ENCODE measurements around the gene ZBED2. TPM values are rescaled to one million over a fixed set of nuclear protein-coding genes. Genes with fewer than 3 reads are reported as not detected.

Gene ZBED2
- total RNA-seq, 1 experiment from 2014 or later = 19.0 TPM

- no peaks in the 10 kb centered on the region for H3K9me3 Mint-ChIP-seq (ENCODE audit: unreplicated experiment)
- BruUV-seq (replicated peaks) = no TSS peak
- H3K27me3 Mint-ChIP-seq (ENCODE audit: insufficient read depth, unreplicated experiment) = no peaks in the 10 kb centered on the region
- H3K27ac Mint-ChIP-seq (ENCODE audit: low read depth, unreplicated experiment) = no peak overlapping the region
- no peaks in the 10 kb centered on the region for H3K36me3 Mint-ChIP-seq (ENCODE audit: insufficient read depth, unreplicated experiment)
- POLR2A ChIA-PET = interaction anchor here (0.7 to 2.7 kb wide), 6 partner anchors 8 to 274 kb away, joined by 3 to 12 read pairs (median 3); no protein-coding TSS in a partner anchor
- no peak for TF ChIP-seq CTCF (IDR thresholded peaks at IDR 0.05; ENCODE audit: unreplicated experiment)
- no peak overlapping the region for H3K4me3 Mint-ChIP-seq (ENCODE audit: unreplicated experiment)
- peak; percentile 21 for DNase-seq (ENCODE audit: unreplicated experiment)
- intact Hi-C loops (cut with micrococcal nuclease) = no loop called here
- H3K4me1 Mint-ChIP-seq (ENCODE audit: insufficient read depth, unreplicated experiment) = peaks cover 20% of the 10 kb centered on the region
- CTCF ChIA-PET = interaction anchor here (0.6 to 6.2 kb wide), 8 partner anchors 11 to 76 kb away, joined by 3 to 45 read pairs (median 6); no protein-coding TSS in a partner anchor
Observed at GRCh38 chr3:111617912-111618601, 22.9 kb upstream of the ZBED2 start.

- peaks cover 20% of the 10 kb centered on the region for H3K4me1 Mint-ChIP-seq (ENCODE audit: insufficient read depth, unreplicated experiment)
- intact Hi-C loops (cut with micrococcal nuclease) = no loop called here
- no TSS peak for BruUV-seq (replicated peaks)
- H3K27ac Mint-ChIP-seq (ENCODE audit: low read depth, unreplicated experiment) = no peak overlapping the region
- ChIA-PET POLR2A (interaction anchor here (0.9 to 1.8 kb wide), 2 partner anchors 39 to 60 kb away, joined by 3 to 7 read pairs; no protein-coding TSS in a partner anchor), CTCF (interaction anchor here (0.6 to 6.2 kb wide), 6 partner anchors 10 to 75 kb away, joined by 3 to 45 read pairs (median 8); no protein-coding TSS in a partner anchor)
- no peaks in the 10 kb centered on the region for H3K27me3 Mint-ChIP-seq (ENCODE audit: insufficient read depth, unreplicated experiment)
- no peak for TF ChIP-seq CTCF (IDR thresholded peaks at IDR 0.05; ENCODE audit: unreplicated experiment)
- H3K36me3 Mint-ChIP-seq (ENCODE audit: insufficient read depth, unreplicated experiment) = no peaks in the 10 kb centered on the region
- no peak for DNase-seq (ENCODE audit: unreplicated experiment)
- H3K4me3 Mint-ChIP-seq (ENCODE audit: unreplicated experiment) = no peak overlapping the region
- no peaks in the 10 kb centered on the region for H3K9me3 Mint-ChIP-seq (ENCODE audit: unreplicated experiment)
Observed at GRCh38 chr3:111617406-111617805, 22.3 kb upstream of the ZBED2 start.

- Mint-ChIP-seq H3K27me3 (ENCODE audit: insufficient read depth, unreplicated experiment) (no peaks in the 10 kb centered on the region), H3K36me3 (ENCODE audit: insufficient read depth, unreplicated experiment) (no peaks in the 10 kb centered on the region), H3K27ac (ENCODE audit: low read depth, unreplicated experiment) (no peak overlapping the region), H3K9me3 (ENCODE audit: unreplicated experiment) (no peaks in the 10 kb centered on the region), H3K4me3 (ENCODE audit: unreplicated experiment) (no peak overlapping the region), H3K4me1 (ENCODE audit: insufficient read depth, unreplicated experiment) (peaks cover 24% of the 10 kb centered on the region)
- intact Hi-C loops (cut with micrococcal nuclease) = loop anchor here (1.0 kb wide), 1 partner anchor 38 kb away; no protein-coding TSS in a partner anchor
- peak; percentile 8 for TF ChIP-seq CTCF (IDR thresholded peaks at IDR 0.05; ENCODE audit: unreplicated experiment)
- POLR2A ChIA-PET = interaction anchor here (1.2 to 1.8 kb wide), 2 partner anchors 31 to 38 kb away, joined by 3 to 7 read pairs; no protein-coding TSS in a partner anchor
- CTCF ChIA-PET = interaction anchor here (0.5 to 6.2 kb wide), 10 partner anchors 10 to 293 kb away, joined by 3 to 45 read pairs (median 4); partner anchors contain the start of gene ZBED2
- peak; percentile 52 for DNase-seq (ENCODE audit: unreplicated experiment)
- BruUV-seq (replicated peaks) = no TSS peak
Observed at GRCh38 chr3:111616417-111617105, 21.4 kb upstream of the ZBED2 start.

- intact Hi-C loops (cut with micrococcal nuclease) = loop anchor here (1.0 kb wide), 1 partner anchor 38 kb away; no protein-coding TSS in a partner anchor
- Mint-ChIP-seq H3K4me3 (ENCODE audit: unreplicated experiment) (no peak overlapping the region), H3K4me1 (ENCODE audit: insufficient read depth, unreplicated experiment) (peaks cover 31% of the 10 kb centered on the region), H3K9me3 (ENCODE audit: unreplicated experiment) (no peaks in the 10 kb centered on the region), H3K27me3 (ENCODE audit: insufficient read depth, unreplicated experiment) (no peaks in the 10 kb centered on the region), H3K27ac (ENCODE audit: low read depth, unreplicated experiment) (no peak overlapping the region), H3K36me3 (ENCODE audit: insufficient read depth, unreplicated experiment) (no peaks in the 10 kb centered on the region)
- no peak for DNase-seq (ENCODE audit: unreplicated experiment)
- ChIA-PET CTCF (interaction anchor here (0.5 to 6.2 kb wide), 10 partner anchors 11 to 294 kb away, joined by 3 to 45 read pairs (median 4); partner anchors contain the start of gene ZBED2), POLR2A (interaction anchor here (1.2 to 1.8 kb wide), 2 partner anchors 30 to 38 kb away, joined by 3 to 7 read pairs; no protein-coding TSS in a partner anchor)
- TF ChIP-seq CTCF (IDR thresholded peaks at IDR 0.05; ENCODE audit: unreplicated experiment) = no peak
- BruUV-seq (replicated peaks) = no TSS peak
Observed at GRCh38 chr3:111615880-111616279, 20.7 kb upstream of the ZBED2 start.

Measured in MCF 10A (cell line).